HCT116 (cell line): ENCODE data around the gene PPP3R1. TPM values are rescaled to one million over a fixed set of nuclear protein-coding genes. Genes with fewer than 3 reads are reported as not detected.

Source experiments
- ATAC-seq: fragments of 200-7000 bp; cut with Tn5 transposase; 2 replicates; pipeline ENCODE4 v1.9.1; 2020; ENCODE audit warnings: mild to moderate bottlenecking, moderate library complexity
- BruUV-seq: library from RNA; stranded (reverse); fragments of 400-500 nt; replicated peaks from 2 replicates; lab custom pipeline; 2021; lab: Mats Ljungman, UMichigan
- CTCF ChIA-PET: fragments of 300-600 bp; sonication (Branson Sonifier 250); formaldehyde crosslinking; loops from one replicate; lab custom pipeline; 2021; ENCODE audit warnings: antibody characterized with exemption; lab: Charles Lee
- POLR2A ChIA-PET: fragments of 300-600, 350-600 bp; sonication (Branson Sonifier 250); formaldehyde crosslinking; loops from one replicate; lab custom pipeline; 2021; ENCODE audit warnings: antibody characterized with exemption; lab: Charles Lee
- RAD21 ChIA-PET, 2 experiments: fragments of 300-600 bp; sonication (Branson Sonifier 250); formaldehyde crosslinking; loops; one replicate each; lab custom pipeline; 2023; ENCODE audit warnings: low total read pairs in 2 of 2; ENCODE audit not compliant: uncharacterized antibody in 2 of 2, unreplicated experiment in 2 of 2, low non-redundant PET in 1 of 2; lab: Charles Lee
- DNase-seq: peaks from one replicate; pipeline ENCODE4 v3.0.0-alpha.2; 2010; ENCODE audit warnings: low read depth, low spot score
- H2AFZ ChIP-seq: fragments of 200-600 bp; shearing (Covaris generic), sonication (generic); 2 replicates; pipeline ENCODE4 v1.6.1; 2017; ENCODE audit warnings: low read depth, mixed run types, mixed read lengths, antibody characterized with exemption, low read length; ENCODE audit not compliant: poor library complexity, severe bottlenecking
- H3K27ac ChIP-seq: 2 replicates; pipeline ENCODE4 v1.5.1; 2012; ENCODE audit warnings: low read depth, low read length
- H3K27me3 ChIP-seq: fragments of 200-600 bp; sonication (generic); 2 replicates; pipeline ENCODE4 v1.6.1; 2016; ENCODE audit warnings: mixed run types, low read length, mixed read lengths; ENCODE audit not compliant: insufficient read depth
- H3K36me3 ChIP-seq, 2 experiments: fragments of 200-500 bp in 1 of 2; fragments of 200-600 bp in 1 of 2; sonication (Bioruptor generic) in 1 of 2; sonication (generic) in 1 of 2; 2 replicates each; pipeline versions ENCODE4 v1.5.1 to v1.6.1; 2014 to 2016; ENCODE audit warnings: low read length in 2 of 2, inconsistent platforms in 1 of 2, mixed read lengths in 1 of 2, mixed run types in 1 of 2; ENCODE audit not compliant: insufficient read depth in 2 of 2, control insufficient read depth in 1 of 2
- H3K4me1 ChIP-seq, 2 experiments: fragments of 200-600 bp in 1 of 2; sonication (generic) in 1 of 2; 2 replicates each; pipeline versions ENCODE4 v1.5.1 to v1.6.1; 2012 to 2017; ENCODE audit warnings: low read length in 2 of 2, inconsistent platforms in 1 of 2, mild to moderate bottlenecking in 1 of 2, mixed read lengths in 1 of 2, mixed run types in 1 of 2, moderate library complexity in 1 of 2; ENCODE audit not compliant: insufficient read depth in 2 of 2, control insufficient read depth in 1 of 2
- H3K4me2 ChIP-seq: fragments of 200-600 bp; sonication (generic); 2 replicates; pipeline ENCODE4 v1.6.1; 2017; ENCODE audit warnings: mixed run types, low read length, mixed read lengths
- H3K4me3 ChIP-seq, 2 experiments: fragments of 200-600 bp in 1 of 2; sonication (generic) in 1 of 2; replicated peaks in 1 of 2; 2 replicates each; pipeline ENCODE4 v1.5.1; 2011 to 2016; ENCODE audit warnings: low read length in 2 of 2, control low read depth in 1 of 2, low read depth in 1 of 2, mild to moderate bottlenecking in 1 of 2, mixed read lengths in 1 of 2, mixed run types in 1 of 2
- H3K79me2 ChIP-seq: fragments of 200-600 bp; sonication (generic); 2 replicates; pipeline ENCODE4 v1.6.1; 2017; ENCODE audit warnings: mild to moderate bottlenecking, mixed run types, low read length, moderate library complexity, mixed read lengths; ENCODE audit not compliant: insufficient read depth
- H3K9ac ChIP-seq: fragments of 200-600 bp; sonication (generic); 2 replicates; pipeline ENCODE4 v1.6.1; 2016; ENCODE audit warnings: low read length, mixed read lengths
- H3K9me2 ChIP-seq: fragments of 200-600 bp; sonication (generic), shearing (Covaris generic); 2 replicates; pipeline ENCODE4 v1.6.1; 2017; ENCODE audit warnings: mixed run types, mild to moderate bottlenecking, moderate library complexity; ENCODE audit not compliant: insufficient read depth
- H3K9me3 ChIP-seq, 2 experiments: fragments of 200-500 bp in 1 of 2; fragments of 200-600 bp in 1 of 2; sonication (Bioruptor generic) in 1 of 2; sonication (generic) in 1 of 2; 2 replicates each; pipeline ENCODE4 v1.6.1; 2014 to 2017; ENCODE audit warnings: low read length in 2 of 2, mixed read lengths in 2 of 2, inconsistent platforms in 1 of 2, low read depth in 1 of 2, mild to moderate bottlenecking in 1 of 2, mixed run types in 1 of 2, moderate library complexity in 1 of 2; ENCODE audit not compliant: control insufficient read depth in 1 of 2, insufficient read depth in 1 of 2
- H4K20me1 ChIP-seq: fragments of 200-600 bp; sonication (generic), shearing (Covaris generic); 2 replicates; pipeline ENCODE4 v1.6.1; 2017; ENCODE audit warnings: mixed run types, mild to moderate bottlenecking, moderate library complexity; ENCODE audit not compliant: insufficient read depth
- ATF3 ChIP-seq: IDR thresholded peaks from 2 replicates; pipeline ENCODE4 v1.6.1; 2012
- CBX3 ChIP-seq: IDR thresholded peaks from 2 replicates; pipeline ENCODE4 v1.6.1; 2012; ENCODE audit warnings: low read depth
- CTCF ChIP-seq, 3 experiments: fragments of 200-600 bp in 1 of 3; sonication (generic) in 1 of 3; IDR thresholded peaks in 2 of 3; conservative IDR thresholded peaks in 1 of 3; 2 replicates each; pipeline ENCODE4 v1.5.1; 2012 to 2017; ENCODE audit warnings: low read depth in 2 of 3, low read length in 2 of 3, antibody characterized with exemption in 1 of 3, borderline replicate concordance in 1 of 3, control low read depth in 1 of 3, mild to moderate bottlenecking in 1 of 3, mixed read lengths in 1 of 3, mixed run types in 1 of 3, moderate library complexity in 1 of 3; ENCODE audit not compliant: insufficient read depth in 1 of 3
- EGR1 ChIP-seq: IDR thresholded peaks from 2 replicates; pipeline ENCODE4 v1.6.1; 2012; ENCODE audit warnings: low read depth
- ELF1 ChIP-seq: IDR thresholded peaks from 2 replicates; pipeline ENCODE4 v1.6.1; 2012; ENCODE audit warnings: low read depth, borderline replicate concordance
- EZH2phosphoT487 ChIP-seq: fragments of 200-600 bp; IDR thresholded peaks from 2 replicates; pipeline ENCODE4 v1.6.1; 2018; ENCODE audit warnings: antibody characterized with exemption, borderline replicate concordance
- FOSL1 ChIP-seq: IDR thresholded peaks from 2 replicates; pipeline ENCODE4 v1.6.1; 2012; ENCODE audit warnings: low read depth
- JUND ChIP-seq: IDR thresholded peaks from 2 replicates; pipeline ENCODE4 v1.6.1; 2012
- MAX ChIP-seq: IDR thresholded peaks from 2 replicates; pipeline ENCODE4 v1.6.1; 2012
- POLR2A ChIP-seq: IDR thresholded peaks from 2 replicates; pipeline ENCODE4 v1.7.0; 2011; ENCODE audit warnings: borderline replicate concordance; ENCODE audit not compliant: insufficient read depth, insufficient read length; ENCODE audit errors: extremely low read depth
- POLR2AphosphoS5 ChIP-seq: IDR thresholded peaks from 2 replicates; pipeline ENCODE4 v1.6.1; 2011; ENCODE audit warnings: mild to moderate bottlenecking, low read depth, low read length, moderate library complexity
- RAD21 ChIP-seq: IDR thresholded peaks from 2 replicates; pipeline ENCODE4 v1.6.1; 2012; ENCODE audit warnings: low read depth, mild to moderate bottlenecking
- ZBTB33 ChIP-seq: IDR thresholded peaks from 2 replicates; pipeline ENCODE4 v1.6.1; 2011; ENCODE audit warnings: mild to moderate bottlenecking, low read length, moderate library complexity; ENCODE audit not compliant: insufficient replicate concordance; ENCODE audit errors: extremely low read depth
- ZFX ChIP-seq: fragments of 450-650 bp; IDR thresholded peaks from 2 replicates; pipeline ENCODE4 v1.6.1; 2017
- ZNF274 ChIP-seq: fragments of 200-500 bp; sonication (Bioruptor generic); IDR thresholded peaks from 2 replicates; pipeline ENCODE4 v1.6.1; 2014; ENCODE audit warnings: mild to moderate bottlenecking, low read depth, low read length, inconsistent platforms
- intact Hi-C: fragments of 100-400 bp; cut with micrococcal nuclease; formaldehyde crosslinking; loops from 2 replicates; pipeline ENCODE4 v1.10.0; 2022
- total RNA-seq: library from RNA; stranded (reverse); gene quantifications from one replicate; pipeline ENCODE4 v1.2.1, GENCODE V29; 2021; ENCODE audit not compliant: unreplicated experiment

Gene PPP3R1
- total RNA-seq, 1 experiment from 2014 or later: 69.9 TPM

GRCh38 chr2:68235090-68235489, 17.2 kb downstream of the PPP3R1 start:
- RAD21 ChIA-PET: no interaction called here
- no peak for DNase-seq
- ATAC-seq: no peak
- Histone ChIP-seq H3K36me3 (no peaks in the 10 kb centered on the region), H3K9me2 (no peaks in the 10 kb centered on the region), H3K27me3 (no peaks in the 10 kb centered on the region), H3K79me2 (peaks cover 98% of the 10 kb centered on the region), H4K20me1 (peaks cover 44% of the 10 kb centered on the region; the same call in 1 of the 2 replicates), H2AFZ (no peak overlapping the region), H3K9ac (no peak overlapping the region), H3K4me1 (peaks cover 0 to 3% of the 10 kb centered on the region in 2 experiments; a peak in 1 of 4 replicates), H3K4me2 (no peak overlapping the region), H3K27ac (no peak overlapping the region), H3K4me3 (no peak overlapping the region), H3K9me3 (no peaks in the 10 kb centered on the region)
- BruUV-seq: no TSS peak
- CTCF ChIA-PET: no interaction called here
- no peak for TF ChIP-seq CBX3
- no peak for TF ChIP-seq ZBTB33
- no peak for TF ChIP-seq POLR2AphosphoS5
- TF ChIP-seq ZNF274: no peak
- no peak for TF ChIP-seq ELF1
- TF ChIP-seq MAX: no peak
- TF ChIP-seq CTCF (IDR thresholded peaks at IDR 0.05 in 2 of 3, conservative IDR thresholded peaks at IDR 0.05 in 1 of 3; ENCODE audit: borderline replicate concordance in 1 of 3, insufficient read depth in 1 of 3, low read depth in 2 of 3, low read length in 2 of 3): no peak
- TF ChIP-seq FOSL1: no peak
- no peak for TF ChIP-seq EZH2phosphoT487
- no peak for TF ChIP-seq JUND
- TF ChIP-seq EGR1: no peak
- TF ChIP-seq ATF3: no peak
- TF ChIP-seq ZFX: no peak
- TF ChIP-seq POLR2A: no peak
- no peak for TF ChIP-seq RAD21
- intact Hi-C loops: no loop called here
- POLR2A ChIA-PET: no interaction called here
